ENCODE data around the gene SETD7.

The SETD7 gene

DNA sequence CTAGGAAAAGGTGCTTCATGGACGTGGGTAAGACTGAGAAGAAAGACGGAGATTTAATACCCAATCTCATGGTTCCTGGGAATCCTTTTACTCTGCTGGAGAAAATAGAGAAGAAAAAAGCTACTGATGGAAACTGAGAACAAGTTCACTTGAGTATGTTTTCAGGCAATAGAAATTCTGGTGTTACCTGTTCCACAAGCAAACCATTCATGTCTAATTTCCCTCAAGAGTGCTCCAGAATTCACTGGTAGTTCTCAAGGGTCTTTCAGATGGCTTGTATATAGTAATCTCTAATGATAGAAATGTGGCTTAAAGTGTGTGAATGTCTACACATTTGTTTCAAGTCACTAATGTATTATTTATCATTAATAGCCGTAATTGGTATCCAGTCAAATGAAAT, 22.5 kb downstream of the SETD7 start:
- CTCF ChIA-PET, result interaction anchor here (0.6 kb wide), 1 partner anchor 113 kb away, joined by 6 read pairs; no protein-coding TSS in a partner anchor
- POLR2A ChIA-PET, result interaction anchor here (1.6 kb wide), 1 partner anchor 23 kb away, joined by 10 read pairs; the partner anchor contains the start of gene SETD7
- no peak for TF ChIP-seq FOXM1 (IDR thresholded peaks at IDR 0.05; ENCODE audit: borderline replicate concordance)
- TF ChIP-seq L3MBTL2 (conservative IDR thresholded peaks at IDR 0.05), result no peak
- TF ChIP-seq FOXK2 (IDR thresholded peaks at IDR 0.05), result no peak
- TF ChIP-seq TARDBP (IDR thresholded peaks at IDR 0.05), result no peak
- no peak for TF ChIP-seq ARNT (IDR thresholded peaks at IDR 0.05)
- TF ChIP-seq ELF4 (IDR thresholded peaks at IDR 0.05), result no peak
- no peak for TF ChIP-seq ZNF384 (IDR thresholded peaks at IDR 0.05)
- no peak for DNase-seq (ENCODE audit: extremely low spot score)

GRCh38 chr4:139532947-139533346, 23.1 kb downstream of the SETD7 start:
- ChIA-PET POLR2A (interaction anchor here (1.6 kb wide), 1 partner anchor 24 kb away, joined by 10 read pairs; the partner anchor contains the start of gene SETD7), CTCF (interaction anchor here (0.6 kb wide), 1 partner anchor 112 kb away, joined by 6 read pairs; no protein-coding TSS in a partner anchor)
- peak; percentile 36 for DNase-seq (ENCODE audit: extremely low spot score)
- no peak for TF ChIP-seq HDGF (IDR thresholded peaks at IDR 0.05; ENCODE audit: borderline replicate concordance)
- no peak for TF ChIP-seq SUZ12 (IDR thresholded peaks at IDR 0.05)
- no peak for TF ChIP-seq CTBP1 (IDR thresholded peaks at IDR 0.05; ENCODE audit: borderline replicate concordance)
- TF ChIP-seq BHLHE40 (IDR thresholded peaks at IDR 0.05; ENCODE audit: borderline replicate concordance), result no peak
- no peak for TF ChIP-seq LEF1 (IDR thresholded peaks at IDR 0.05; ENCODE audit: borderline replicate concordance)

GRCh38 chr4:139530833-139531427, 25.1 kb downstream of the SETD7 start:
- TF ChIP-seq TARDBP (IDR thresholded peaks at IDR 0.05) (no peak), SUZ12 (IDR thresholded peaks at IDR 0.05) (no peak), SP1 (IDR thresholded peaks at IDR 0.05) (no peak), FOXA1 (IDR thresholded peaks at IDR 0.05) (no peak), HDGF (IDR thresholded peaks at IDR 0.05; ENCODE audit: borderline replicate concordance) (no peak), ARNT (IDR thresholded peaks at IDR 0.05) (no peak), ELF4 (IDR thresholded peaks at IDR 0.05) (no peak), PKNOX1 (IDR thresholded peaks at IDR 0.05) (no peak), CTBP1 (IDR thresholded peaks at IDR 0.05; ENCODE audit: borderline replicate concordance) (no peak), FOXM1 (IDR thresholded peaks at IDR 0.05; ENCODE audit: borderline replicate concordance) (no peak), ZNF384 (IDR thresholded peaks at IDR 0.05) (no peak), BHLHE40 (IDR thresholded peaks at IDR 0.05; ENCODE audit: borderline replicate concordance) (no peak), FOXK2 (IDR thresholded peaks at IDR 0.05) (no peak), NFRKB (IDR thresholded peaks at IDR 0.05) (no peak), LEF1 (IDR thresholded peaks at IDR 0.05; ENCODE audit: borderline replicate concordance) (no peak), L3MBTL2 (conservative IDR thresholded peaks at IDR 0.05) (no peak)
- ChIA-PET CTCF (interaction anchor here (0.7 to 1.5 kb wide), 9 partner anchors 13 to 48 kb away, joined by 3 to 9 read pairs (median 3); no protein-coding TSS in a partner anchor), POLR2A (no interaction called here)
- peak; percentile 79 for DNase-seq (ENCODE audit: extremely low spot score)

DNA sequence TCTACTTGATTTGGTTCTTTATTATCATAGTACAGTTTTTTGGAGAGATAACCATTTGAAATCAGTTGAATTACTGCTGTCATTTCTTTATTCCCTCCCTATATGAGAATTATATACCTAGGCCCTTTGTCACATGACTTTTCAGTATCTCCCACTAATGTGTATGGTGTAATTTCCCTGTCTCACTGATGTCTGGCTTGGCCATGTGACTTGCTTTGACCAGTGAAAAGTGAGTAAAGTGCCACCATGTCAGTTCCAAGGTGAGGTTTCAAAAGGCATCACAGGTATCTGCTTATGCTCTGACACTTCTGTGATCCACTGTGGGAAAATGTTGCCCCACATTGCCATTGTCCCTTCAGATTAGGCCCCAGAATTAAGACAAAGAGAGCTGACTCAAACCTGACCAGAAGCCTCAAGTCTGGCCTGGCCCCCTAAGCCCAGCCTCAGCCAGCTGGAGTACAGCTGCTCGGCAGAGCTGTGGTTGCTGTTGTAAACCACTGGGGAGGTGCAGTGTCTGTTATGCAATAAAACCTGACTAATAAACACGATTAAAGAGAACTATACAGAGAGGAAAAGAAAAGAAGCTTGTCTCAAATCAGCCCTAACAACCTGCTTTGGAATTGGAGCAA, 27.5 kb downstream of the SETD7 start:
- DNase-seq (ENCODE audit: extremely low spot score), result no peak
- ChIA-PET POLR2A (interaction anchor here (1.9 kb wide), 1 partner anchor 27 kb away, joined by 6 read pairs; the partner anchor contains the start of gene SETD7), CTCF (interaction anchor here (1.0 kb wide), 1 partner anchor 27 kb away, joined by 3 read pairs; no protein-coding TSS in a partner anchor)
- TF ChIP-seq SUZ12 (IDR thresholded peaks at IDR 0.05), result no peak

GRCh38 chr4:139526928-139527327, 29.1 kb downstream of the SETD7 start:
- no peak for DNase-seq (ENCODE audit: extremely low spot score)
- CTCF ChIA-PET, result interaction anchor here (0.7 kb wide), 1 partner anchor 24 kb away, joined by 3 read pairs; no protein-coding TSS in a partner anchor
- no peak for TF ChIP-seq L3MBTL2 (conservative IDR thresholded peaks at IDR 0.05)
- no peak for TF ChIP-seq NFRKB (IDR thresholded peaks at IDR 0.05)
- no peak for TF ChIP-seq FOXM1 (IDR thresholded peaks at IDR 0.05; ENCODE audit: borderline replicate concordance)
- TF ChIP-seq TARDBP (IDR thresholded peaks at IDR 0.05), result no peak
- no peak for TF ChIP-seq FOXK2 (IDR thresholded peaks at IDR 0.05)
- no peak for TF ChIP-seq HDGF (IDR thresholded peaks at IDR 0.05; ENCODE audit: borderline replicate concordance)
- TF ChIP-seq SP1 (IDR thresholded peaks at IDR 0.05), result no peak
- no peak for TF ChIP-seq PKNOX1 (IDR thresholded peaks at IDR 0.05)
- no peak for TF ChIP-seq BHLHE40 (IDR thresholded peaks at IDR 0.05; ENCODE audit: borderline replicate concordance)
- TF ChIP-seq LEF1 (IDR thresholded peaks at IDR 0.05; ENCODE audit: borderline replicate concordance), result no peak
- TF ChIP-seq ELF4 (IDR thresholded peaks at IDR 0.05), result no peak
- TF ChIP-seq ARNT (IDR thresholded peaks at IDR 0.05), result no peak
- TF ChIP-seq CTBP1 (IDR thresholded peaks at IDR 0.05; ENCODE audit: borderline replicate concordance), result no peak
- TF ChIP-seq ZNF384 (IDR thresholded peaks at IDR 0.05), result no peak
- no peak for TF ChIP-seq FOXA1 (IDR thresholded peaks at IDR 0.05)
- POLR2A ChIA-PET, result no interaction called here

DNA sequence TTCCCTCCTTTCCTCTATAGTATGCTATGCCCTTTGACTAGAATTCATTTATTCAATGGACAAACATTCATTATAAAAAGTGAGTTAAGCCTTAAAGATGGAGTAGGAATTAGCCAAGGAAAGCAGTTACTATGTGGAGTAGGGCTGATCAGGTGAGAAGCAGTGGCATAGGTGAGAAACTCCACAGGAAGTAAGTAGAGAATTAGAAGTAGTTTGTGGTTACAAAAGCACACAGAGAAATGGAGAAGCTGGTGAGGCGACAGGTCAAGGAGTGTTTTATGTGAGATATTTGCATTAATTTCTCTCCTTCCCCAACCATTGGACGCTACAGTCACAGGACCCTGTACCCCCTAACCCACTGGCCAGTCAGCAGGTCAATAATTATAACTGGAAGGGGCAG, 30.6 kb downstream of the SETD7 start:
- DNase-seq (ENCODE audit: extremely low spot score), result no peak
- ChIA-PET CTCF (no interaction called here), POLR2A (interaction anchor here (0.6 kb wide), 1 partner anchor 15 kb away, joined by 4 read pairs; no protein-coding TSS in a partner anchor)
- TF ChIP-seq ARNT (IDR thresholded peaks at IDR 0.05), result no peak
- no peak for TF ChIP-seq CTBP1 (IDR thresholded peaks at IDR 0.05; ENCODE audit: borderline replicate concordance)
- no peak for TF ChIP-seq FOXA1 (IDR thresholded peaks at IDR 0.05)
- no peak for TF ChIP-seq BHLHE40 (IDR thresholded peaks at IDR 0.05; ENCODE audit: borderline replicate concordance)
- TF ChIP-seq SP1 (IDR thresholded peaks at IDR 0.05), result no peak
- TF ChIP-seq LEF1 (IDR thresholded peaks at IDR 0.05; ENCODE audit: borderline replicate concordance), result no peak
- TF ChIP-seq TARDBP (IDR thresholded peaks at IDR 0.05), result no peak
- TF ChIP-seq SUZ12 (IDR thresholded peaks at IDR 0.05), result no peak
- TF ChIP-seq ZNF384 (IDR thresholded peaks at IDR 0.05), result no peak
- TF ChIP-seq HDGF (IDR thresholded peaks at IDR 0.05; ENCODE audit: borderline replicate concordance), result no peak
- no peak for TF ChIP-seq PKNOX1 (IDR thresholded peaks at IDR 0.05)
- TF ChIP-seq L3MBTL2 (conservative IDR thresholded peaks at IDR 0.05), result no peak
- no peak for TF ChIP-seq NFRKB (IDR thresholded peaks at IDR 0.05)
- no peak for TF ChIP-seq ELF4 (IDR thresholded peaks at IDR 0.05)
- no peak for TF ChIP-seq FOXK2 (IDR thresholded peaks at IDR 0.05)
- TF ChIP-seq FOXM1 (IDR thresholded peaks at IDR 0.05; ENCODE audit: borderline replicate concordance), result no peak

Data from HEK293T (cell line).